ENCODE data around the gene MED8.

- TF ChIP-seq CTCF (conservative IDR thresholded peaks at IDR 0.05; ENCODE audit: low read depth in 2 of 2) (no peak), EZH2 (IDR thresholded peaks at IDR 0.05; ENCODE audit: low read depth, unreplicated experiment) (no peak), NANOG (IDR thresholded peaks at IDR 0.05; ENCODE audit: borderline replicate concordance) (no peak), POLR2AphosphoS5 (IDR thresholded peaks at IDR 0.05; ENCODE audit: low read depth) (no peak), CREB1 (CRISPR knock-in tag; IDR thresholded peaks at IDR 0.05; ENCODE audit: low read depth) (no peak), ZNF331 (CRISPR knock-in tag; IDR thresholded peaks at IDR 0.05; ENCODE audit: low read depth) (no peak), EZH2phosphoT487 (IDR thresholded peaks at IDR 0.05; ENCODE audit: unreplicated experiment) (no peak), STAT1 (IDR thresholded peaks at IDR 0.05; ENCODE audit: unreplicated experiment) (no peak)
Observed at GRCh38 chr1:43346636-43347035, 43.0 kb downstream of the MED8 start.

Measured in GM23338 (cell line).